DMS 273 treated with DMSO at 0.1 percent for 48 hours (cell line): ENCODE measurements around the gene SLC10A7.

Source experiments
- DNase-seq: peaks from one replicate; lab custom pipeline; 2025; lab: John Stamatoyannopoulos, UW

SLC10A7 gene

GRCh38 chr4:146310319-146311021 is 211.3 kb downstream of the SLC10A7 start:
- DNase-seq = no peak

- no peak for DNase-seq
Observed at GRCh38 chr4:146308951-146309350, 212.8 kb downstream of the SLC10A7 start.

- DNase-seq = no peak
Observed at GRCh38 chr4:146302822-146303221, 218.9 kb downstream of the SLC10A7 start.

- no peak for DNase-seq
Observed at GRCh38 chr4:146299607-146300006, 222.1 kb downstream of the SLC10A7 start.

GRCh38 chr4:146294776-146295175 is 227.0 kb downstream of the SLC10A7 start:
- DNase-seq = no peak

GRCh38 chr4:146292508-146292907 is 229.2 kb downstream of the SLC10A7 start:
- no peak for DNase-seq

- no peak for DNase-seq
Observed at GRCh38 chr4:146291313-146291712, 230.4 kb downstream of the SLC10A7 start.

- DNase-seq = no peak
Observed at GRCh38 chr4:146288193-146288592, 233.5 kb downstream of the SLC10A7 start.

- no peak for DNase-seq
Observed at GRCh38 chr4:146285037-146285436, 236.7 kb downstream of the SLC10A7 start.

- no peak for DNase-seq
Observed at GRCh38 chr4:146283758-146284651, 237.7 kb downstream of the SLC10A7 start.

- DNase-seq = no peak
Observed at GRCh38 chr4:146282657-146283056, 239.1 kb downstream of the SLC10A7 start.

- DNase-seq = no peak
Observed at GRCh38 chr4:146278986-146279385, 242.8 kb downstream of the SLC10A7 start.

- no peak for DNase-seq
Observed at GRCh38 chr4:146275370-146275769, 246.4 kb downstream of the SLC10A7 start.

GRCh38 chr4:146274774-146275173 is 247.0 kb downstream of the SLC10A7 start:
- no peak for DNase-seq

- no peak for DNase-seq
Observed at GRCh38 chr4:146273204-146273901, 248.4 kb downstream of the SLC10A7 start.

- no peak for DNase-seq
Observed at GRCh38 chr4:146271466-146271865, 250.3 kb downstream of the SLC10A7 start.

GRCh38 chr4:146269228-146269653 is 252.5 kb downstream of the SLC10A7 start:
- DNase-seq = no peak

- no peak for DNase-seq
Observed at GRCh38 chr4:146267826-146268225, 253.9 kb downstream of the SLC10A7 start.

GRCh38 chr4:146265950-146266490 is 255.7 kb downstream of the SLC10A7 start:
- DNase-seq = no peak

GRCh38 chr4:146263793-146264192 is 257.9 kb downstream of the SLC10A7 start:
- no peak for DNase-seq

- DNase-seq = no peak
Observed at GRCh38 chr4:146261041-146261440, 260.7 kb downstream of the SLC10A7 start.

GRCh38 chr4:146260521-146260920 is 261.2 kb downstream of the SLC10A7 start:
- DNase-seq = no peak
